Activated T-cell treated with anti-CD3 and anti-CD28 coated beads for 24 hours (primary cell): ENCODE results near the gene PACRG.

Experiments
- DNase-seq: peaks from one replicate; pipeline ENCODE4 v3.0.0-alpha.2; 2020; ENCODE audit warnings: low read depth

Gene PACRG

GRCh38 chr6:162785632-162786242 lies 58.0 kb downstream of the PACRG start:
- DNase-seq: no peak

DNA sequence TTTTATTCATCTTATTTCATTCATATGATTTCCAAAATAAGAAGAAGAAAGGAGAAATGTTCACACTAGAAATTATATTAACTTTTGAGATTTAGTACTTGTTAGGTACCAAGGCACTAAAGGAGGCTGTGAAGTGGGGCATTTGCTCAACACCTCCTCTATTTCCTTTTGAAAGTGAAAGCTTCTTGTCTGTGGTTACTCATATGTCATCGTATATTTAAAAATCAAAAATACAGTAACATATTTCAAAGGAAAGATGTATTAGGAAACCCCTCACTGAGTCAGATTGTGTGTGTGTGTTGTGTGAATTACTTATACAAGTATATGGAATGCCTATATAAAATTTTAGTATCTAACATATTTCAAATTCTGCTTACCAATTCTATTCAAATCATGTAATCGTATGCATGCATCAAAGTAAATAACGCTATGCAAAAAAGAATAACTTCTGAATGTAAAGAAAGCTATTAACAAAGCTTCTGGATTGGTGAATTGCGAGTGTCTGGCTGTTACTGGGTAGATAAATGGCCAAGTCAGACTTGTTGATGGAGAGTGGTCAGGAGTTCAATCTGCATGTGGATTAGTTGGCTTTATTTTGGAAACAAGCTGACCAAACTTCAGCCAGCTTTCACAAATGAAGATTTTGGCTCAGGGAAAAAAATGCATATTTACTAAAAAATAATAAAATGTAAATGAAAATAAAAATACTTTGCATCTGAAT lies 70.9 kb downstream of the PACRG start:
- DNase-seq: no peak

GRCh38 chr6:162814426-162814973 lies 86.7 kb downstream of the PACRG start:
- DNase-seq: no peak

- no peak for DNase-seq
These were observed 89.4 kb downstream of the PACRG start for GRCh38 chr6:162817196-162817595.

GRCh38 chr6:162819284-162819683 lies 91.5 kb downstream of the PACRG start:
- no peak for DNase-seq

GRCh38 chr6:162821102-162821501 lies 93.3 kb downstream of the PACRG start:
- DNase-seq: no peak

- DNase-seq: no peak
These were observed 97.8 kb downstream of the PACRG start for GRCh38 chr6:162825597-162825996.

- DNase-seq: no peak
These were observed 101.4 kb downstream of the PACRG start for GRCh38 chr6:162829013-162829742.

GRCh38 chr6:162833776-162834175 lies 106.0 kb downstream of the PACRG start:
- no peak for DNase-seq

- no peak for DNase-seq
These were observed 118.2 kb downstream of the PACRG start for GRCh38 chr6:162845972-162846371.

- no peak for DNase-seq
These were observed 118.9 kb downstream of the PACRG start for GRCh38 chr6:162846723-162847122.

DNA sequence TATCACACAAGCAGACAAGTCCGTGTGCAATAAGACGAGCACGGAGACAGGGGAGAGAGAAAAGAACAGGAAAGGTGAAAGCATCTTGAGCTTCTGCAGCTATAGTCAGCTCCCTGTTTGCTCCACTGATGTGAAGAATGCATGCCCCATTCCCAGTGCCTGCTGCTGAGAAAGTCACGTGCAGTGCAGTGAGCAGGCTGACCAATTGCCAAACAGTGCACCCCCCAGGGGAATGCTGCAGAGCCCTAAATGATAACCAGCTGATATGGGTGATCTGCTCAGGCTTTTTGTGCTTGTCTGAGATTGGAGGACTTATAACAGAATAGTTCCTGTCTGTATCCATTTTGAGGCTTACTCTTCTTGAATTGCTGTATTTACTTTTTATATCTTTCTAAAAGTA lies 121.5 kb downstream of the PACRG start:
- no peak for DNase-seq

- no peak for DNase-seq
These were observed 124.4 kb downstream of the PACRG start for GRCh38 chr6:162852192-162852591.

DNA sequence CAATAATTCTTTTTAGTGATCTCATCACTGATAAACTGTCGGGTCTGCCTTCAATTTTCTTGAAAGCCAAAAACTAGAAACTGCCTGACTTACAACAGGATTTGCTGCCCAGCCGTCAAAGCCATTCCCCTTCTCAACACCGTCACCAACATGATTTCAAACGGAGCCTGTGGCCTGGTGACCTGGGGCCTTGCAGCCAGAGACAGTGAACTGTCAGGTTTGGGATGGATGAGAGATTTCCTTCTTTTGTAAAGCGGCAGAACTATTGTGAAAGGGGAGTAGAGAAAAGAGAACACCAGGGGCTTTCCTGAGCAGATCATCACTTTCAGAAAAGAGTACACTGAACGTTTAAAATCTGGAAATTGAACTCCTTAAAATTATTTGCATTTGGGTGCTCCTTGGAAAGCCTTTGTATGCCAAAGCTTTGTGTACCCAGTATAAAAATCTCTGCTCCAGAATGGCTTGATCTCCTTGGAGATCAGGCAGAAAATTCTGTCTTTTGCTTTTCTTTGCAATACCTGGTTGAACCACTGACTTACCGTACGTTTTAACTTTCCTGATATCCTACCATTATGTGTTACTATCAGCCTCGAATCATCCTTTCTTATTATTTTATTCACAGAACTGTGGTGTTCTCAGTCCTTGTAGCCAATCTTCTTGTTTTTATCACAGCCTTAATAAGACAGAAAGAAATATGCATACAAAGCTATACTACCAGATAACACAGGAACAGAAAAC lies 125.2 kb downstream of the PACRG start:
- DNase-seq: no peak

DNA sequence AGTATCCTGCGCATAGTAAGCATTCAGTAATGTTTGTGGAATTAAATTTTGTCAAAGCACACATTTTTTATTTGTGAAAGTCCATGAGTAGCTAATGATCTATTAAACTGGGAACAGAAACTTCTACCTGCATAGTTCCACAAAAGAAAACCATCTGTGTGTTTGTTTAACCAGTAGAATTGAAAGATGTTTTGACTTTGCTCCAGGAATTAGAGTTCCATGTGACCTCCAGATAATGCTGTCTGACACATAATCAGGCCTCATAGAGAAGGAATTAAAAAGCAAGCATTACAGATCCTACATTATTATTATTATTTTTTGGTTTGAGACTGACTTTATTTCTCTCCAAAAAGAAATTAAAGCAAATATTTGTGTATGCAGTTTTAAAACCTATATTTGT lies 126.5 kb downstream of the PACRG start:
- DNase-seq: no peak

GRCh38 chr6:162854734-162855191 lies 127.0 kb downstream of the PACRG start:
- DNase-seq: no peak

GRCh38 chr6:162856885-162857284 lies 129.1 kb downstream of the PACRG start:
- no peak for DNase-seq

DNA sequence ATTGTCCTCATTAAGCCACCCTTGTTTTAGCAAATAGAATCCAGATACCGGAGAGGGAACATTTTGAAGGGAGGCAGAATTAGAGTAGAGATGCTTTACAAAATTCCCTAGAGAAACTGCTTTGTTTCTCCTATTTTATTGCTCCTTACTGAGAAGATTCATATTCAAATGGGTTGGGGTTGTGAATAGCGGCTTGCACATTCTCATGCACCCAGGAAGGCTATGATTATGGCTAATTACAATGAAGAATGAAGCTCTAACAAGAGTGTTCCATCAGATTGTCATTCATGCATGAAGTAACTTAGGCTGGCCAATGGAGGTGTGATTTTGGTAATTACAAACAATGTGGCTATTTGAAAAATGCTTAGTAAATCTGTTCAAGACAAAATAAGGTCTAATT lies 129.6 kb downstream of the PACRG start:
- no peak for DNase-seq

DNA sequence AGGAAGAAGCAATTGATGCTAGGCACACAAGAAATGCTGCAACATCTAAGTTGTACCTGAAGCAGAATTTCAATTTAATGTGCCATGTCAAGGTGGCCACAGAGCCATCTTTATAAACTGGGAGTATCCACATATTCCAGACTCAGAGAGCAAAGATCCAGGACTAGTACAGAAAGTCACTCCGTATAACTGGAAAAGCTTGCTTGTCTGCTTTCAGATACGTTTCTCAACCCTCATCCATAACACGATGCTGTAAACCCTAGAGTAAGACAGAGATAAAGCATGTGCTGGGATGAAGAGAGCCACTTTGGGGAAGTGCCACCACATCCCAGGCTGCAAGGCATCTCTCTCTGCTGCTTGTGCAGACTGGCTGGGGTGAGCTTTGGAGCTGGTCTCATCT lies 134.7 kb downstream of the PACRG start:
- DNase-seq: no peak

DNA sequence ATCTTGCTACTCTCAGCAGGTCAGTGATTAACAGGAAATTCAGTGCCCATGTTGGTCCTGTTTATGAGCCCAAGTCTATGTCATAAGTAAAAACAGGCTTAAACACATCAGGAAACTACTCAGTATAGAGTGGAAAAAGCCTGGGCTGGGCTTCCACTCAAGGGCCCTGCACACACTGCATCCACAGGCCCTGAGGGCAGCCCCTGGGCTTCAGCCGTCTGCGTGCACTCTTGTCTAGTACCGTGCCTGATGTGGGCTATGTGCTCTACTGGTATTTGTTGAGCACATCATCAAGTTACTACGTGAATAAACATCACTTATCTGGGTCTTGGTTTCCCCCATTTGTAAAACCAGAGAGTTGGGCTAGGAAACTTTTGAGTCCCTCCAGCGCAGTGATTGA lies 135.2 kb downstream of the PACRG start:
- no peak for DNase-seq

GRCh38 chr6:162863821-162864220 lies 136.0 kb downstream of the PACRG start:
- DNase-seq: no peak

DNA sequence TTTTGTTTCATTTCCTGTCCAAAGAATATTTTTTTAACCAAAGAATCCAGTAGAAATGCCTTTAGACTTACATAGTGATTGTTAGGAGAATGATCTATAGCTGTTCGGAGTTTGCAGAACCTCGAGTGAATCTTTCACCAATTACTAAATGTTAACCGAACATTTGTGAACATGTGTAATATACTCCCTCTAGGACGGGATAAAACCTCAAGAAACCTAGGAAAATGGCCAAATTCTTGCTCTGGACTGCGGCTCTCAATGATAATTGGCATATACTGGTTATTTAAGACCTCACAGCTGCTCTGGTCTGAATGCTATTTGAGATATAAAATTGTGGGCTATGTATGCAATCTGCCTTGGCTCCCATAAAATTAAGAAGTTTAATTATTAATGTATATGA lies 137.1 kb downstream of the PACRG start:
- DNase-seq: no peak
